HG03469 (cell line): ENCODE measurements around the gene ATP4B.

Experiments
- ATAC-seq: cut with Tn5 transposase; IDR thresholded peaks from one replicate; pipeline ENCODE4 v1.9.1; 2021; ENCODE audit warnings: mild to moderate bottlenecking, moderate library complexity, moderate number of reproducible peaks; ENCODE audit not compliant: unreplicated experiment

ATP4B gene

DNA sequence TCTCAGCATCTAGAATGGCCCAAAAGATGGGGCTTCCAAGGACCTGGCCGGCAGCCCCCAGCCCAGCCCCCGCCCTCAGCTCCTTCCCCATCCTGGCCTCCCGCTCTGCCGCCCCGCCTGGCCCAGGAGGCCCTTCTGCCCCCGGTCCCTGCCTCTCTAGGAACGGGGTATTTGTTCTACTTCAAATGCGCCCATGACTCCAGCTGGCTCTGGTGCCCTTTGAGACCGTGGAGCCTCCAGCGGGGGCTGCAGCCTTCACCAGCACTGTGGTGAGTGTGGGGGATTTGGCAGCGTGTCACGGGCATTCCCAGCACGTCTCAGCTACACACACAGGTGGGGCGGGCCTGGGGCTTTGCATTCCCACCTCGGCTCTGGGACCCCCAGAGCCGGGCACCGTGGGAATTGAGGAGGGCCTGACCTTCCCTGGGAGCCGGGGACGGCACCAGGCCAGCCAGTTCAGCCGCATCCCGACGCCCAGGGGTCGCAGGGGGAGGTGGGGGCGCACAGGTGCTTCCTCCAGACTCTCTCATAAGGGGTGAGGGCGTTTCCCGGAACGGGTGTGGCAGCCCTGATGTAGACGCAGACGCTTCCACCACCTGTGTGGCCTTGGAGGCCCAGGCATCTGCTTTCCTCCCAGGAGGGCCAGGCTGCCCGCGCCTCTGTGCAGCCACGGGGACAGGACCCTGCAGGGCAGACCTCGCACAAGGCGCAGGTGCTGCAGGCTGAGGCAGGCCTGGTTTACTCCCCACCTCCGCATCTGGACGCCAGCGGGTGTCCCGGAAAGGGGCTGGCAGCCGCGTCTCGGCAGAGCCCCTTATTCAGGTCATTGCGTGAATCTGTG lies 947 bp downstream of the ATP4B start:
- no peak for ATAC-seq

DNA sequence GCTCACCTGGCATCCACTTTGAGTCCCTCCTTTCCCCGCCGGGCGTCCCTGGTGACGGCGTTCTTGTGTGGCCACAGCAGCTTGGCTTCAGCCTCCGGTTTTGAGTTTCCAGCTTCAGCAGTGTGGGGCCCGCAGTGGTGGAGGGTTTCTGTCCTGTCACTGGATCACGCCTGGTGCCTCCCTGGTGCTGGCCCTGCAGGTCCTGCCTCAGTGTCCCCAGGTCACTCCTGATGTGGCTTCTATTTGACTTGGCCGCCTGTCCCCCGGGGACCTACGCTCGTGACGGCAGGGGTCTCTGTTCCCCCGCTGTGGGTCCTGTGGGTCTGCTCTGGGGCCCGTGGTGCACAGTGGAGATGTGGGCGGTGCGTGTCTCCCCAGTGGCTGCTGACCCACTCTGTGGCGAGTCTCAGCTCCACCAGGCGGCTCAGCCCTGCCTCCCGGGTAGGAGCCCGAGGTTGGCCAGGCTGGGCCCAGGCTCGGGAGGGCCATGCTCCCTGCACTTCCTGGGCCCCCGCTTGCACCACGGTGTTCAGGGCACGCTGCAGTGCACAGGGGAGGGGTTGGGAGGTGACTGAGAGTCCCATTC lies 1.9 kb downstream of the ATP4B start:
- no peak for ATAC-seq

DNA sequence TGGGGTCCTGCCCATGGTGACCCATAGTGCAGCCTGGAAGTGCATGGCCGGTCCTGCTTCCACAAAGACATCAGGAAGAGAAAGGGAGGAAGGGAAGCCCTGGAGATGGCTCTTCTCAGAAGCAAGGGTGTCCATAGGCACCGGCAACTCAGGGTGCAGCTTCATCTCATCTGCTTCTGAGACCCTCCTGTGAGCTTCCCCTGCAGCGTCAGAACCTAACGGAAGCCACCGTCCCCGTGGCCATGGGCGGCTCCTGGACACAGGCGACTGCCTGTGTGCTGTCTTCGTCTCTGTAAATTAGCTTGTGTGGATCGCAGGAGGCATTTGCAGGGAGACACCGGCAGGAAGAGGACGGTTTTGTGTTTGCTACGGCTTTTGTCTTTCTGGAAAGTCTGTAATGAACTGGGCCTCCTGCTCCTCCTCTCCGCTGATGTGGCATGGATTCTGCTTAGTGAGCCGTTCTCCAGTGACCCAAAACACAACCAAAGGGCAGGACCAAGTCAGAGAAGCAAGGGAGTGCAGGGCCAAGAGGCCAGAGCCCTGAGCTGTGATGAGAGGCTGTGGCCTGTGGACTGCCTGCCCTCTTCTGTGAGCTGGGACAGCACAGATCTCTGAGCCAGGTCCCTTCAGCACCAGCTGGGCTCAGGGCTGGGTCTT lies 2.5 kb downstream of the ATP4B start:
- ATAC-seq = no peak

DNA sequence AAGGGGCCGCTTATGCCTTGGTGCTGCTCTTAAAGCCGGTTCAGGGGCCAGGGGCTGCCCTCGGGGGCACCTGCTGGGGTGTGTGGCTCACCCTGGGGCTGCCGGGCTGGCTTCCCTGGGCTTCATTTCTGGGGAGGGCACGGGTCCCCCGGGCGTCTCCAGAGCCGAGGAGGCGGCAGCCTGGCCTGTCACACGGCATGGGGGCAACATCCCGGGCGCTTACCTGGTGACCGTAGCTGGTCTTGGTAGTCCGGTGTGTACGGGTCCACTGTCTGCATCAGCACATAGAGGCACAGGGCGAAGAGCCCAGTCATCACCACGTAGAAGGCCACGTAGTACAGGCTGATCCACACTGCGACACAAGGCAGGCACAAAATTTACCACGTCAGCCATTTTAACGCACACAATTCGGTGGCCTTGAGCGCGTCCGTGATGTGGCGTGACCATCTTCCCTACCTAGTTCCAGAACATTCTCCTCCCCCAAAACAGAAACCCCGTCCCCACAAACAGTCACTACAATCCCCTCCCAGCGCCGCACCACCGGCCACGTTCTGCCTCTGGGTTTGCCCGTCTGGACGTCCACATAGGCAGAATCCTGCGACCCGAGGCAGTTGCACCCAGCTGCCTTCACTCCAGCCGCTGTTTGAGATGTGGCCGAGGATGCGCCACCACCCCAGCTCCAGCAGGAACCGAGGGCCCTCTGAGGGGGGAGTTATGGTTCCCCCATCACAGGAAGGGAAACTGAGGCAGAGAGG lies 3.2 kb downstream of the ATP4B start:
- no peak for ATAC-seq

DNA sequence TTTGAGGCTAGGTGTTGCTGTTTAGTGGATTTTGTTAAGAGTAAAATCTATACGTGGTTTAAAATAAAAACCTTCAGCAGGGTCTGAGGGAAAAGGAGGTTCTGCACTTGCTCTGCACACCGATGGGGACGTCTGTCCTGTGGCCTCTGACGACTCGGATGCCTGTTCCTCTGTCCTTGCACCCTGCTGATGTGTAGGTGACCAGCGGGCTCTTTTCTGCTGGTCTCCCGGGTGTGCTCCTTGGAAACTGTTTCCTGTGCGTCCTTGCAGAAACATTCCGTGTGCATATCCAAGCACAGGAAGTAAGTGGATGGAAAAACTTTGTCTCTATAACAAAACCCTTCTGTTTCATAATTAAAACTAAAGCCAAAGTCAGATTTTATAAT lies 3.8 kb downstream of the ATP4B start:
- no peak for ATAC-seq

DNA sequence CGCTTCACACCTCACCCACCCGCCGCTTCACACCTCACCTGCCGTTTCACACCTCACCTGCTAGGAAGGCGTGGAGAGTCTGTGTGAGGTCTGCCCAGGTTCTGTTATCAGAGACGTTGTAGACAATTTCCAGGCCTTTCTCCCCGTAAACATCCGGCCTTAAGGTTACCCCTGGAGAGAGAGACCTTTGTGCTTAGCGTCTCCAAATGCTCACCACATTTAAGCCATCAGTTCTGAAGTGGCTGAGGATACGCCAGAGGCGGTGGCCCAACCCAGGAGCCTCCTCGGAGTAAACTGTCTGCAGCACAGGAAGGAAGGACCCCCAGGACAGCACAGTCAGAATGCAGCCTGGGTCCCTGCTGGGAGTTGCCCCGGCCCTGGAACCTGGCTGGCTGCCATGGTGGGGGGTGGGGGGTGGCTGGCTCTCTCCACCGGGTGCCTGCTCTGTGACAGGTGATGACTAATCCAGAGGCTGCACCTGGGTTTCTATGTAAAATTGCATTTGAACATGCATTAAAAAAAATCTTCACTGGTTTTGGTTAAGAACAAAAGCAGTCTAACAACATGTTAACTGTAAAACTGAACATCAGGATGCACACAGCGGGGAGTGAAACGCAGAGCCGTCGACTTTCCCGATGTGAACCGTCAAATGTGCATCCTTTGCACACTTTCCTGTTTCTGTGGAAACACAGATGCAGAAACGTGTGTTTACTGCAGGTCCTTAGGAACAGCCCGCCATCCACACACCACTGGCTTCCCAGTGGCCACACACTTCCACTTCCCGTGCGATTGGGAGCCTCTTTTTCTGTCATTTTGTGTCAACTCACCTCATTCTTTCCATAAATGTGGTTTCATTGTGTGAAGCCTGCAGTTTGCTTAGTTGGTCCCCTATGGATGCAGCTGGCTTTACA lies 4.5 kb downstream of the ATP4B start:
- ATAC-seq = no peak

DNA sequence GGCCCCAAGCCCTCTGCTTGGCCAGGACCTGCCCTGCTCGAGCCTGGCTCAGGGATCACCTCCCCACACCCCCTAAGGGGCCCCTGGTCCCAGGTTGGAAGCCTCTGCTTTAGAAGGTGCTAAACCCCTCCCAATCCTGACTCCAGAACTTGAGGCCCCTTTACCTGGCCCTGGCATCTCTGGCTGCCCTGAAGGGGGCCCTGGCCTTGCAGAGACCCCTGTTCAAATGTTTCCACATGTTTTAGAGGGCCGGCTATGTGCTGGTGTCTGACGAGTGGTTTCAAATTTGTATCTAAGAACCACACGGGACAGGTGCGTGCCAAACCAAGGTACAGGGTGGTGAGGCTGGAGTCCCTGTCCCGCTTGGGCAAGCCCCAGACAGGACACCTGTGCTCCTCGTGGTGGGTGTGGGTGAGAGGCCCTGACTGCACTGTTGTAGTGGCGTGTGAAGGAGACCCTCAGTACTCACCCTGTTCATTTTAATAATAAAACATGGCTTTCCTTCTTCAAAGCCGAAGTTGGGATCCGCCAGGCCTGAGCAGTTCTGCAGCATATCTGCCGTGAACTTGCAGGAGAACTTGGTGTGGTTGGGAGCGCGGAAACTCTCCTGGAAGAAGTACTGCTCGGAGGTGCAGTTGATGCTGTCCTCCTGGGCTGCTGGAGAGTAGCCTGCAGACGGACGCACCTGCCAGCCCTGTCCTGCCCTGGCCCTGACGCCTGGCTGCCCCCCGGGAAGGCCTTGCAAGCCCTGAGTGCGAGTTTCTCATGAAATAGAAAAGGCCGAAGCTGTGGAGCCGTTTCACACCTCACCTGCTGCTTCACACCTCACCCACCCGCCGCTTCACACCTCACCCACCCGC lies 5.4 kb downstream of the ATP4B start:
- ATAC-seq = no peak

DNA sequence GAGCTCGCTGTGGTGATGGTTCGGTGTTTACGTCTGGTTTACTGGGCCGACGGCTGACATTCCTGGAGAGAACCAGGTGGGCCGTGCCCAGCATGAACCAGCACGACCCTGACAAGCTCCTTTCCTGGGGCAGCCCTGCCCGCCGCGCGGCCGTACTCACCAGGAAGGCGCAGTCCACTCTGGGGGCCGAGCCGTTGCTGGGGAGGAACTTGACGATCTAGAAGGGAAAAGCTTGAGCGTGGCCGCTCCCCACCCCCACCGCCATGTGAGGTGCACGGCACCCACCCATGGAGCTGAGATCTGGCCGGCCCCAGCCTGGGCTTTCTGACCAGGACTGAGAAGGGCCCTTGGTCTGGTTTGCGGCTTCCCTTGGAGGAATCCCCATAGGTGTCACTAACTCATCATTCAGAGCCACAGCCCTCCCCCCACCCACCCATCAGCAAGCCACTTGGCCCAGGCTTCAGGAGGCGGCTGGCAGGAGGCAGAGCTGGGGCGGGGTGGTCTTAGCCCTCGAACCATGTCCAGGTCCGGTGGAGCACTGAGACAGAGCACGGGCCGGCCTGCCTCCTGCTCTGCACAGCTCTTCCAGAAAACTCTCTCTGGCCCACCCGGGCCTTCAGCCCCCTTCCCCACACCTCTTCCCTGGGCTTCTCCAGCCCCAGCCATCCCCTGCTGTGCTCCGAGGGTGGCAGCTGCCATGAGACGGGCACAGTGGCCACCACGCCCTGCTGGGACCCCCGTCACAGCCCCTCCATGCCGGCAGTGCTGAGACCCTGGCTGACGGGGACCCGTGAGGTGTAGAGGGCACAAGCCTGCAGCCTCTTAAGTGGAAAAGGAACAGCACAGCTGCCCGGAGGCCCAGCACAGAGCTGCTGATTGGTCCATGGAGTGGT lies 6.2 kb downstream of the ATP4B start:
- no peak for ATAC-seq

DNA sequence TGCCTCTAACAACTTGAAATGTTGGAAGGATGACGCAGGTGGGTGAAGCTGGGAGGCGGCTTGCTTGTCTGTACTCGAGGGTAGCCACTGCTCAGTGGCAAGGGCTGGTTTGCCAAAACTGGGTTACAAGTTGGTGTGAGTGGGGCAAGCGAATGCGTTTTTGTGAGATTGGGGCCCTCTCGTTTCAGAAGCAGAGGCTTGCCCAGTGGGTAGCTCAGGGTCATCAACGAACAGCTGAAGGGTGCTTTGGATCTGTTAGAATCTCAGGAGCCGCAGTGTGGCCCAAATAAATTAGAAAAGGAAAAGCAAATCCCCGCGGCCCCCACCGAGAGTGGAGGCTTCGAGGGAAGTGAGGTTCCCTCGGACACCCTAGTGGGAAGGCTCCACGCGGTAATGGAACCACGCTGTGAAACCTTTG lies 7.3 kb downstream of the ATP4B start:
- ATAC-seq = no peak

DNA sequence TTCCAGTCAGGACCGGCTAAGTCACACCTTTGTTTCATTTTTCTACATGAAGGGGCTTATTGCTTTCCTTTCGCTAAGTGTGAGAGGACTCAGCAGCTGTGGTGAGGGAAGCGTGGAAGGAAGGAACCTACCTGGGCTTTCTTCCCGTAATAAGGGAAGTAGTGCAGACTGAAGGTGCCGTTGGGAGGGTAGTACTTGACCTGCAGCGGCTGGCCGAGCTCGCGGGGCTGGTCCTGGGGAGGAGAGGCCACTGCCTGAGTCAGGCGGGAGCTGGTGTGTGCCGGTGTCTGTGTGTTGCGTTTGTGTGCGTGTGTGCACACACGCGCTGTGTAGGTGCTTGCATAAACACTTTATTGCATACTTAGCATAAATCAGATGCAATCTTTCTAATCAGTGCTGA lies 7.7 kb downstream of the ATP4B start:
- no peak for ATAC-seq

DNA sequence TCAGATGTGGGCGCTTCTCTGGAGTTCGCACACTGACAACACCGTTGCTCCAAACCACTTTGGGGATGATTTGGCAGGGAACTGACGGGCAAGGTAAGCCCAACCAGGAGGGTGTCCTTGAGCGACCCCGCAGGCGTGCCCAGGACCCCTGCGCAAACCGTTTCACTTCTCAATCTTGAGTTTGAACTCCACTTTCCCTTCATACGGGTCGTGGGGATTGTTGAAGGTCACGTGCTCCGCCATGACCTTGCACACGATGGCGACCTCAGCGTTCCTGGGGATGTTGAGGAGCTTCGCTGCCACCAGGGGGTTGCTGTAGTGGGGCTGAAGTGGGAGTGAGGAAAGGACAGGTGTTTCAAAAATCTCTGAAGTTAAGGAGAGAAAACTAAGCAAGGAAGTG lies 8.8 kb downstream of the ATP4B start:
- ATAC-seq = no peak

DNA sequence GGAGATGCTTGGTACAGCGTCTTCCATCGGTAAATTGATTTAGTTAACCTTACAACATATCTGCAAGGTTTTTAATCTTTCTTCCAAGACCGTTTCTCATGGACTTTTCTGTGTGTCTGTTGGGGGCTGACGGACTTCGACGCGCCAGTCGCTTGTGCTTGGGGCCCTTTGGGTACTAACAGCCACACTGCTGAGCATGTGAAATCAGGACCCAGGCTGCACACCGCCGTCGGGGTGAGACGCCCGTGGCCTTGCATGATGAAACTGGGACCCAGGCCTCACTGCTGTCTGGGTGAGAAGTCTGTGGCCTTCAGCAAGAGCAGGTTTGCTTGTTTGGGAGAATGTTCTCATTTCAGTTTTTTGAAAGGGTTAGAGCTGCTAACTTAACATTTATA lies 9.8 kb downstream of the ATP4B start:
- no peak for ATAC-seq

DNA sequence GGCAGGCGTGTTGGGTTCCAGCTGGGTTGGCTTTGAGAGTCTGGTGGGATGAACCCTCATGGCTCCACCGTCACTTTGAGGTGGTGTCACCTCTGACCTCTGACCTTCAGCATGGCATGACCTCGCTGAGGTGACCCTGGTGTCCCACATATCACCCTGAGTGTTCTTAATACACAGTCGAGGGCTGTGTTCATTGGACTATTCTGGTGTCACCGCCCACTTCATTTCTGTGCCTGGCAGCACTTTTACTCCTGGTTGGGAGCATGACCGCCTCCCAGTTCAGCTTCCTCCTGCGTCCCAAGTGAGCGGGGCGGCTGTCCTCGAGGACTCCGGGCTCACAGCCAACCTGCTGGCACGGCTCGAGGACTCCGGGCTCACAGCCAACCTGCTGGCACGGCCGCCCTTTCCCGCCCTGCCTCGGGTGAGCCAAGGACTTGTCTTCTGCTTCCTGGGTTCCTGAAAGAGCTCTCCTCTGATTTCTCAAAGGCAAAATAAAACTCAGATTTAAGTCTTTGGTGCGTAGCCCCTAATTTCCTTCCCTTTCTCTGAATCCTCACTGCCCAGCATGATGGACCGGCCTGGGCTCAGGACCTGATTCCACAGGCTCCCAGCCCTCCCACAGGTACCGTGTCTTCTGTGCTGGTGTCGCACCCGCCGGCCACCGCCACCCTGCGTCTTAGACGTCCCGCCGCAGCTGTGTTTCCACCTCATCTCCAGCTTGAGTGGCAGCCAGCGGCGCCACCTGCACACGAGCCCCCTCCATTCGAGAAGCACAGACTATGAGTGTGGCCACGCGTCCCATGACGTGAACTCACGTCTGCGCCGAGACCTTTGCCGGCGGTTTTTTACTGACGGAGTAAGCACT lies 10.4 kb downstream of the ATP4B start:
- no peak for ATAC-seq

DNA sequence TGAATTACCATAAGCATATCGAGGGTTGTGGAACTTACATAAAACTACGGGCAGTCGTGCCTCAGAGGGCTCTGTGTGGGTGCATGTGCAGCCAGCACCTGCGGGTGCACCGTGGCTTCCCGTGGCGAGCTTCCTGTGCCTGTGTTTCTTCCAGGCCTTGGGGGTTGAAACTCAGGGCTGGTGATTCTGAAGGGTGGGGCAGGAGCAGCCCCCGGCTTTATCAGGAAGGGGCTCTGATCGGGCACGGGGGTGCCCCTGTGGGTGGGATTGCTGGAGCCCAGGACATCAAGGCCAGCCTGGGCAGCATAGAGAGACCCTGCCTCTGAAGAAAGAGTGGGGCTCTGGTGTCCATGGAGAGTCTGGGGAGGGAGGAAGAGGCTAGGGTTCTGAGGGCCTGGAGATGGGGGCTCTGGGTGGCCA lies 11.1 kb downstream of the ATP4B start:
- no peak for ATAC-seq

DNA sequence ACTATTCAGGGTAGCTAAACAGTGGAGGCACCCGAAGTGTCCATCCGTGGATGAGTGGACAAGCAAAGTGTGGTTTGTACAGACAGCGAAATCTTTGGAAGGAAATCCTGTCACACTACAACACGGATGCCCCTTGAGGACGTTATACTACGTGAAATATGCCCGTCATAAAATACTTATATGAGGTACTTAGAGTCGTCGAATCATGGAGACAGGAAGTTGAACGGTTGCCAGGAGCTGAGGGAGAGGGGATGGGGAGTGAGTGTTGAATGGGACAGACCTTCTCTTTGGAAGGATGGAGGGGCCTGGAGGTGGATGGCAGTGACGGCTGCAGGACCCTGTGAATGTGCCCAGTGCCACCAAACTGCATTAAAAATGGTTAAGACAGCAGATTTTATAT lies 11.6 kb downstream of the ATP4B start:
- ATAC-seq = no peak

DNA sequence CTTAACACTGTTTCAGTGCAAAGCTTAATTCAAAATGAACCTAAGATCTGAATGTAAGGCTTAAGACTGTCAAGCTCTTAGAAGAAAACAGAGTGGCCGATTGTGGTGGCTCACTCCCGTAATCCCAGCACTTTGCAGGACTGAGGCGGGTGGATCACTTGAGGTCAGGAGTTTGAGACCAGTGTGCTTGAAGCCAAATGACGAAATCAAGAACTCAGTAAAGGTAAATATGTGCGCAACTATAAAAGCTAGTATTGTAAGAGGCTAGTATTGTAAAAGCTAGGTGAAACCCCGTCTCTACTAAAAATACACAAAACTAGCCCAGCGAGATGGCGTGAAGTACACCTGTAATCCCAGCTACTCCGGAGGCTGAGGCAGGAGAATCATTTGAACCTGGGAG lies 12.7 kb downstream of the ATP4B start:
- ATAC-seq = no peak

DNA sequence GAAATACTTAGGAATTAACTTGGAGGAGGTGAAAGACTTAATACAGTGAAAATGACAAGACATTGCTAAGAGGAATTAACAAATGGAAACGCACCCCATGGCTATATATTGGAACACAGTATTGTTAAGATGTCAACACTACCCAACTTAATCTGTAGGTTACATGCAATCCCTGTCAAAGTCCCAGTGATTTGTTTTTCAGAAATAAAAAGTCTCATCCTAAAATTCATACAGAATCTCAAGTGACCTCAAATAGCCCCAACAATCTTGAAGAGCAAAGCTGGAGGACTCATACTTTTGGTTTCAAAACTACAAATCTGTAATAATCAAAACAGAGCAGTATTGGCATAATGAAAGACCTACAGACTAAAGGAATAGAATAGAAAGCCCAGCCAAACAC lies 13.2 kb downstream of the ATP4B start:
- ATAC-seq = no peak

DNA sequence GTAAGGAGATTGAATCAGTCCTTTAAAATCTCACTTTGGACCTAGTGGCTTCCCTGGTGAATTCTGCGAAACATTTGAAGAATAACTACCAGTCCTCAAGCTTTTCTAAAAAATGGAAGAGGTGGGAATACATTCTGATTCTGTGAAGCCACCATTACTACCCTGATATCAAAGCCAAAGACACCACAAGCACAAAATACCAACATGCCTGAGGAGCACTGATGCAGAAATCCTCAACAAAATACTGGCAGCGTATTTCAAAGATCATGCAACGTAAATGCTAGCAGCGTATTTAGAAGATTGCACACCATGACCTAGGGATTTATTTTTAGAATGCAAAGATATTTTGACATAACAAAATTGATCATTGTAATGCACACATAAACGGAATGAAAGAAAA lies 14.4 kb downstream of the ATP4B start:
- no peak for ATAC-seq
